GM21526 (cell line): ENCODE measurements around the gene SPIN2A.
"Not testable (repeated sequence)": the region's sequence is repeated elsewhere in the genome, so short reads cannot be mapped to it uniquely, and the experiment has no call there.

Experiments
- ATAC-seq: cut with Tn5 transposase; IDR thresholded peaks from one replicate; pipeline ENCODE4 v1.9.1; 2021; ENCODE audit warnings: moderate library complexity; ENCODE audit not compliant: unreplicated experiment, low FRiP score

SPIN2A gene

GRCh38 chrX:57103489-57103888 lies 33.7 kb downstream of the SPIN2A start:
- ATAC-seq = no peak

DNA sequence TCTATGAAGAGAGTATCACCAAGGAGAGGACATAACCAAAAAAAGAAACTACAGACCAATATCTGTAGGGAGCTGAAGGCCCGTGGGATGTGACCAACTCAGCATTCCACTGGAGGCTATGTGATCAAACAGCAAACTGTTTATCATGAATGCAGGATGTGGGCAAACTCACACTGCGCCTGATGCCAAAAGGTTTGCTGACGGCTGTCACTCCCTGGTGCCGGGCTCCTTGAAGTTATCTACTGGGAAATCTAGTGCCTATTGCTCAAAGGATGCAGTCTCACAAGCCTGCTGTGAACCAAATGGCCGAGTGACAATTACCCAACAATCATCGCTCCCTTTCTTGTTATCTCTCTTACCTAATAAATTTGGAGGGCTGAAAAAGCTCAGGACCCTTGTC lies 34.3 kb downstream of the SPIN2A start:
- not testable (repeated sequence) for ATAC-seq
